Sigmoid colon (tissue), 4 donors: ENCODE measurements around the gene PSMB7.

Source experiments
- CTCF ChIP-seq, 4 experiments: fragments of 450-650 bp in 3 of 4; fragments of 200-600 bp in 1 of 4; IDR thresholded peaks; one replicate each; pipeline ENCODE4 v1.5.1; 2016 to 2019; ENCODE audit warnings: antibody characterized with exemption in 4 of 4, mild to moderate bottlenecking in 3 of 4, moderate library complexity in 2 of 4
- EP300 ChIP-seq, 4 donors: sonication (generic); formaldehyde crosslinking; IDR thresholded peaks; one replicate each; pipeline ENCODE4 v1.6.1; 2017; ENCODE audit warnings: antibody characterized with exemption in 4 of 4
- POLR2A ChIP-seq, 2 donors: fragments of 450-650 bp; IDR thresholded peaks; one replicate each; pipeline ENCODE4 v1.6.1; 2016; ENCODE audit warnings: antibody characterized with exemption in 2 of 2, mild to moderate bottlenecking in 2 of 2, moderate library complexity in 2 of 2

GRCh38 chr9:124328285-124328684 is 87.0 kb downstream of the PSMB7 start:
- TF ChIP-seq EP300 (IDR thresholded peaks at IDR 0.05) (no peak), POLR2A (IDR thresholded peaks at IDR 0.05) (no peak), CTCF (IDR thresholded peaks at IDR 0.05) (no peak)
